Measurements from ENCODE around the gene EEF1G. TPM values are rescaled to one million over a fixed set of nuclear protein-coding genes. Genes with fewer than 3 reads are reported as not detected.

The EEF1G gene
- polyA plus RNA-seq, 1 donor = 2,426 TPM

GRCh38 chr11:62512961-62513360 lies 60.7 kb downstream of the EEF1G start:
- no peak for DNase-seq
- Histone ChIP-seq H3K9me3 (ENCODE audit: control insufficient read depth, low read depth, low read length) (no peaks in the 10 kb centered on the region), H3K36me3 (ENCODE audit: control insufficient read depth, insufficient read depth, low read length) (peaks cover 16% of the 10 kb centered on the region), H3K4me3 (ENCODE audit: low read length) (no peak overlapping the region), H3K27ac (ENCODE audit: low read length) (no peak overlapping the region), H3K4me1 (ENCODE audit: control insufficient read depth, insufficient read depth, low read length) (peaks cover 10% of the 10 kb centered on the region), H3K27me3 (ENCODE audit: control insufficient read depth, insufficient read depth, low read length) (no peaks in the 10 kb centered on the region)
- no CpG with 5 or more reads among the region's 8 CpGs for WGBS (ENCODE audit: insufficient coverage, low lambda C conversion rate)

Other genes with a start within 250 kb of the EEF1G start
- 5.4 TPM for gene ASRGL1, start 236.4 kb downstream of the EEF1G start, polyA plus RNA-seq
- gene SCGB1A1, start 154.9 kb downstream of the EEF1G start, polyA plus RNA-seq = not detected
- 134 TPM for gene AHNAK, start 27.1 kb downstream of the EEF1G start, polyA plus RNA-seq
- 18.7 TPM for gene TUT1, start 17.6 kb upstream of the EEF1G start, polyA plus RNA-seq
- gene MTA2, start 28.0 kb upstream of the EEF1G start, polyA plus RNA-seq = 51.6 TPM
- gene EML3, start 38.9 kb upstream of the EEF1G start, polyA plus RNA-seq = 25.3 TPM
- 4.5 TPM for gene ROM1, start 39.4 kb upstream of the EEF1G start, polyA plus RNA-seq
- gene B3GAT3, start 48.1 kb upstream of the EEF1G start, polyA plus RNA-seq = 40.0 TPM
- 272 TPM for gene GANAB, start 72.7 kb upstream of the EEF1G start, polyA plus RNA-seq
- gene INTS5, start 79.4 kb upstream of the EEF1G start, polyA plus RNA-seq = 15.2 TPM
- 60.4 TPM for gene C11orf98, start 91.3 kb upstream of the EEF1G start, polyA plus RNA-seq
- gene CSKMT, start 91.4 kb upstream of the EEF1G start, polyA plus RNA-seq = 8.7 TPM
- gene UQCC3, start 97.8 kb upstream of the EEF1G start, polyA plus RNA-seq = 10.4 TPM
- 5.7 TPM for gene LBHD1, start 98.4 kb upstream of the EEF1G start, polyA plus RNA-seq
- gene UBXN1, start 105.2 kb upstream of the EEF1G start, polyA plus RNA-seq = 146 TPM
- 2.9 TPM for gene LRRN4CL, start 115.6 kb upstream of the EEF1G start, polyA plus RNA-seq
- gene BSCL2, start 133.5 kb upstream of the EEF1G start, polyA plus RNA-seq = 38.6 TPM
- 10.9 TPM for gene GNG3, start 133.8 kb upstream of the EEF1G start, polyA plus RNA-seq
- 65.1 TPM for gene HNRNPUL2, start 153.6 kb upstream of the EEF1G start, polyA plus RNA-seq
- gene TTC9C, start 154.6 kb upstream of the EEF1G start, polyA plus RNA-seq = 37.9 TPM
- 7.2 TPM for gene ZBTB3, start 180.3 kb upstream of the EEF1G start, polyA plus RNA-seq
- 87.5 TPM for gene POLR2G, start 187.7 kb upstream of the EEF1G start, polyA plus RNA-seq
- gene TAF6L, start 197.5 kb upstream of the EEF1G start, polyA plus RNA-seq = 28.5 TPM
- 69.5 TPM for gene TMEM179B, start 213.5 kb upstream of the EEF1G start, polyA plus RNA-seq
- gene TMEM223, start 218.1 kb upstream of the EEF1G start, polyA plus RNA-seq = 18.4 TPM
- gene NXF1, start 231.5 kb upstream of the EEF1G start, polyA plus RNA-seq = 89.3 TPM